RPMI8226 (cell line): ENCODE results near the gene FBXO10.
A peak's percentile ranks its signal among the peaks of the same experiment; 100 is the strongest.
"Not testable (repeated sequence)": the region's sequence is repeated elsewhere in the genome, so short reads cannot be mapped to it uniquely, and the experiment has no call there.

Source experiments
- DNase-seq: peaks from one replicate; pipeline ENCODE4 v3.0.0-alpha.2; 2015

Gene FBXO10

GRCh38 chr9:37473982-37474381 lies 102.2 kb downstream of the FBXO10 start:
- DNase-seq, result not testable (repeated sequence)

DNA sequence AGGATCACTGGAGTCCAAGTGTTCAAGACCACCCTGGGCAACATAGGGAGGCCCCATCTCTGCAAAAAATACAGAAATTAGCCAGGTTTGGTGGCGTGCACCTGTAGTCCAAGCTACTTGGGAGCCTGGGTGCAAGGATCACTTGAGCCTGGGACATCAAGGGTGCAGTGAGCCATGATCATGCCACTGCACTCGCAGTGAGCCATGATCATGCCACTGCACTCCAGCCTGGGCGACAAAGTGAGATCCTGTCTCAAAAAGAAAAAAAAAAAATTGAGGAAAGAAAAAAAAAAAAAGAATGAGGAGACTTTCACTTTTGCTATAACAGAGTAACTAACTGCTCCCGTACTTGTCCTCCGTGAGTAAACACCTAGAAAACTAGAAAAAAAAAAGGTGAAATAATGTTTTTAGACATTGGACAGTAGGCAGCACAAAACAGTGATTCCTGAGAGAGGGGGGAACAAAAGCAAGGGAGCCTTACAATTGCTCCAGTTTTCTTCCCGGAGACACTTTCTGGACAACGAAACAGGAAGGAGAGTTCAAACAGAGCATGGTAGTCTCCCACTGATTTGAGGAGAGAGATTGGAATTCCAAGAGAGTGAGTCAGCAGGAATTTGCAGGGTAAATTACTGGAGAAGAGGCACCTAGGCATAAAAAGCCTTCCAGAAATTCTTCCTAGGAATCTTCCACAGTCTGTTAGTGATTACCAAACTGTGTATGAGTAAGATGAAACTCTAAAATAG lies 104.1 kb downstream of the FBXO10 start:
- no peak for DNase-seq

DNA sequence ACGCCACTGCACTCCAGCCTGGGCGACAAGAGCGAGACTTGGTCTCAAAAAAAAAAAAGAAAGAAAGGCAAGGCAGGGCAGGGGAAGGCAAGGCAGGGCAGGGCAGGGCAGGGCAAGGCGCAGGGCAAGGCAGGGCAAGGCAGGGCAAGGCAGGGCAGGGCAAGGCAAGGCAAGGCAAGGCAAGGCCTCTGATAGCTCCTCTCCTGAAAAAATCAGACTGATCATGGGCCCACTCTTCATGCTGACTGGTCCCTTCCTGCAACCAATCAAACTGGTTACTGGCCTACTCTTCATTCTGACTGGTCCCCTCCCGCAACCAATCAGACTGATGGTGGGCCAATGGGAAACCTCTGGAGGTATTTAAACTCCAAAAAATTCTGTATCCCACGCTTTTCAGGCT lies 107.6 kb downstream of the FBXO10 start:
- DNase-seq, result no peak

- not testable (repeated sequence) for DNase-seq
Observed at GRCh38 chr9:37467530-37467929, 108.7 kb downstream of the FBXO10 start.

GRCh38 chr9:37466037-37466709 lies 110.0 kb downstream of the FBXO10 start:
- no peak for DNase-seq

- DNase-seq, result peak; percentile 98
Observed at GRCh38 chr9:37465249-37466036, 110.7 kb downstream of the FBXO10 start, which contains the start of gene ZBTB5. Gene ZBTB5, minus strand, starts transcription at chr9:37465450. Its CDS starts 22,899 bp downstream, at chr9:37442551.

DNA sequence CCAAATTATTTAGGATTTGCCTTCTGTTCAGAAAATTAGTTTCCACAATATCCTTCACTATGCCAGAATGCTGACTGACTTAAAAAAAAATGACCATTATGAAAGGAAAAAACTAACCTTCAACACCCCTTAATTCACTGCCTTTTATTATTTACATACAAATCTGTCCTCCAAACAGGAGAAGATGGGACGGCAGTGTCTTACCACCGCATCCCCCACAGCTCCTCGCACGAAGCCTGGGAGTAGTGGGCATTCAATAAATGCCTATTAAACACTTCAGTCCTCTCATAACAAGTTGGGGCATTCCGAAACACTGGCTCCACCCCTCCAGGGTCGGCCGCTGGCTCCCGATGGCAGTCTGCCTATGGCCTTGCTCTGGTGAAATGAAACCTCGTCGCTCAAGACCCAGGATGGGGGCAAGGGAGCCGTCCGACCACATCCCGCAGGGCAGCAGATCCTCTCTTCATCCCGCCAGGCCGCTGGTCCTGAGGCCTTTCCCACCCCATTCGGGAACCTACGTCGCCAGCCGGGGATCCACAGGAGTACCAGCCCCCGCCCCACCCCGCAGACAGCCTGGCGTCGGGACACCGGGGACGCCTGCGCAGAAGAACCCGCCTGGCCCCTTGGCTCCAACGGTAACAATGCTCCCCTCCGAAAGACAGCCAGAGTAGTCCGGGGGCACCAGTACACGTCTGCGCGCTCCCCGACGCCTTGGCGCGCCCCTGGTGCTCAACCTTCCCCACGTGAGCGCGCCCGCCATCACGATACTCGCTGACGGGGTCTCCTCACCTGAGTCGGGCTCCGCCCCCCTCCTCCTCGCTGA lies 111.5 kb downstream of the FBXO10 start:
- peak; percentile 77 for DNase-seq

GRCh38 chr9:37464006-37464405 lies 112.2 kb downstream of the FBXO10 start:
- no peak for DNase-seq
